Measurements from ENCODE around the gene POPDC3.
"Not testable (repeated sequence)": the region's sequence is repeated elsewhere in the genome, so short reads cannot be mapped to it uniquely, and the experiment has no call there.

Gene POPDC3

DNA sequence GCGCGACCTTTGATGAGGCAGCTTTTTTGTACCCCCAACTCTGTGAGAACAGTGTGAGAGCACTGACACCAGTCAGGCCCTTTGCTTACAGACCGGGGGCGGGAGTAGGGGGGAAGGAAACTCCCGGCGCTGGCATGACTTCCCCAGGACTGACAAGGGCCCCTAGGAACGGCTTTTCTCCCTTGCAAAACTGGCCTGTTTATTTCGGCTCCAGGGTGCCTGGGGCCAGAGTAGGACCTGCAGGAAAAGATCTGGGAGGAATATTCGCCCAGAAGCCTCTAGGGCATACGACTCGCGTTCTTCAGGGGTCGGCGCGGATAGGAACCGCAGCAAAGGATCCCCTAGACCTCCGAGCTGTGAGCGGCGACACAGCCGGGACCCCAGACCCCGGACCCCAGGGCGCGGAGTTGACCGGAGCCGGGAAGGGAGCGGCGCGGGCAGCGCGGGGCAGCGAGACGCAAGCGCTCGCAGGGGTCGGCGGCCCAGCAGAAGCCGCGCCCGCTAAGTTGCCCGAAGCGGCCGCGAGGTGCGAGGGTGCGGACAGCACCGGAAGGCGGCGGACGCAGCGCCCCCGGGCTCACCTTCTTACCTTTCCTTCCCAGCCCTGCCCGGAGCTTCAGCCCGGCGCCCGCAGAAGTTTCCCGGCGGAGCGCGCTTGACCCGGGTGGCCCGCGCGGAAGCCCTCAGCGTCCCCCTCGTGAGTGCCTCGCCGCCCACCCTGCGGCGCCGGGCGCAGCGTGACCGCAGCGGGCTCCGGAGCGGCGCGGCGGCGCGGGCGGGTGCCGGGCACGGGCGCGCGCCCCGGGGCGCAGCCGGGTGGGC, at the start of gene POPDC3:
Gene POPDC3 (minus strand): TSS at position 771 of the 822 bp plus-strand sequence. CDS start 18,105 bp downstream, outside the sequence.
- DNase-seq = no peak

GRCh38 chr6:105227295-105227767, 47.5 kb upstream of the POPDC3 start:
- no peak for DNase-seq

DNA sequence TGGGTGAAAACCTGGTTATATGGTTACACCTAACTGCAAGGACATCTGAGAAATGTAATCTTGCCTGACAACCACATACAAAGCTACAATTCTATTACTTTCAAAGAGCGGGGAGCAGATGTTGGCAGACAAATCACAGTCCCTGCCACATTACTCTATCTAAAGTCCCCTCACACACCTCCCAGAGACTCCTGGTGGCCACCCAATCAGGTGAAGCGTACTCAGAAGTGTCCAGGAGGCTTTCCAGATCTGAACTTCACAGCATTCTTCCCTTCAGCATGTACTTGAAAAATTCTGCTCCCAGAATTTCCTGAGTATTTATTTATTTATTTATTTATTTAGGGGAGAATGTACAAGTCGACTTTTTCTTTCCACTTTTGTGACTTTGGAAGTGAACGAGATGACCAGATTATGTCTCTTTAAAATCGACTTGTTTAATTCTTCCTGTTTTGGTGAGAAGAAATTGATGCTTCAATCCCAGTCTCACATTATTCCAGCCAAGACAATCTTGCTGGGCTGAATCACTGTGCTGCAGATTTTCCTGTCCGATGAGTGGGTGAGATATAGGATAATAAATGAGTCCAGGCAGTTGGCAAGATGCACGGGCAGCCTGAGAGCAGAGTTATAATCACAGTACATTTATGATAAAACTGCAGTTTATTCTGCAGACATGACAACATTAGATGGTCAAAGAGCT, 46.9 kb upstream of the POPDC3 start:
- DNase-seq = no peak

DNA sequence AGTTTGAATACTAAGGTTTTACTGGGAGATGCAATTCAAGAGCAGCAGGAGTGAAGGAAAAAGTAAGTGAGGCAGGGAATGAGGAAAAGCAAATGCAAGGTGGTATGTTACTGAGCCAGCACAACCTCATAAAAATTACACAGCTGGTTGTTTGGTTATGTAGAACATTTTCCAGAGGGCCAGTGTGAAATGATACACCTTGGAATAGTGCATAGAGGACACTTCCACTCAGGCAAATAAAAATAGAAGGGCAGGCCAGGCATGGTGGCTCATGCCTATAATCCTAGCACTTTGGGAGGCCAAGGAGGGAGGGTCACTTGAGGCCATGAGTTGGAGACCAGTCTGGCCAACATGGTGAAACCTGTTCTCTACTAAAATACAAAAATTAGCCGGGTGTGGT, 43.4 kb upstream of the POPDC3 start:
- no peak for DNase-seq

DNA sequence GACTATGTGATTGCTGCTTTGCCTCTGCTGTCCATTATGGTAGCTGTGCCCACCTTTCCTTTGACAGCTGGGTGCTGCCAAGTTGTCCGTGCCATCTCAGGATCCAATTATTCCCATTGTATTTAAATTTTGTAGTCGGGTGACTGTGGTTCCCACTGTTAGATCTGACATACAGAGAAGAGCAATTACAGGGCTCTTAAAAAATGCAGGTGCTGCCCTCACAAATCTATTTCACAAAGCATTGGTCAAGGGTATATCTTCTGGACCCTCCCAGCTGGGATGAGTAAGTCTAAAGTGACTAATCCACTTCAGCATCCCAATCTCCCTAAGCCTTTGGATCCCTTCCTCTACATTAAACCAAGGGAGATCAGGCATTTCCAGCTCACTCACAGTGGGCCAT, 41.4 kb upstream of the POPDC3 start:
- not testable (repeated sequence) for DNase-seq

GRCh38 chr6:105220186-105220585, 40.4 kb upstream of the POPDC3 start:
- DNase-seq = no peak

DNA sequence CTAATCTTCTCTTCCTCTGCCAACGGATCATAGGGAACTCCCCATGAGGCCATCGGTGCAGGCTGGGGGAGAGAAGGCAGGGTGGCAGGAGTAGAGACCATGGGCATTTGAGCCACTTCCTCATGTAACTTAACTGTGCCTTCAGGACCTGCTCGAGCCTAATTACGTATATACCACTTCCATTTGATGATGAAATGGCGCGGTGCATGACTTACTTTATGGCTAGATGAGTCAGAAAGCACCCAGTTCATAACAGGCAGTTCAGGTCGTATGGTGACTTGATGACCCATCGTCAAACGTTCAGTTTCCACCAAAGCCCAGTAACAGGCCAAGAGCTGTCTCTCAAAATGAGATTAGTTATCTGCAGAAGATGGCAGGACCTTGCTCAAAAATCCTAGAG, 39.4 kb upstream of the POPDC3 start:
- DNase-seq = not testable (repeated sequence)

DNA sequence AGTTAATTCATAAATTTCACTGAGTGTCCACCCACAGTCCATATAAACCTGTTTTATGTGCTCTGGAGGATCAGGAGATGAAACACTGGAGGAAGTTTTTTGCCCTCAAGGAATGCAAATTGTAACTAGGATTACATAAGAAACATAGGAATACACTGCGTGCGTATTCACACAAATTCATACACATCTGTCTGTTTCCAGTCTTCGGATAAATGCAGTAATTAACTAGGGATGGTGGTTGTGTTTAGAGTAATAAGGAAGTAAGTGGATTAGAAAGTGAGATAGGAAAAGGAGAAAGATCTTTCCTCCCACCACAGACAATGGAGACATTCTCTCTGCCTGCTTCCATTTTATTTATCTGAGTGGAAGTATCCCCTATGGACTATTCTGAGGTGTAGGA, 35.7 kb upstream of the POPDC3 start:
- DNase-seq = no peak

- DNase-seq = no peak
Measured at GRCh38 chr6:105214668-105215067, 34.9 kb upstream of the POPDC3 start.

GRCh38 chr6:105213272-105213671, 33.5 kb upstream of the POPDC3 start:
- no peak for DNase-seq

- DNase-seq = no peak
Measured at GRCh38 chr6:105212587-105212986, 32.8 kb upstream of the POPDC3 start.

- DNase-seq = no peak
Measured at GRCh38 chr6:105211831-105212230, 32.0 kb upstream of the POPDC3 start.

GRCh38 chr6:105210932-105211531, 31.2 kb upstream of the POPDC3 start:
- DNase-seq = no peak

DNA sequence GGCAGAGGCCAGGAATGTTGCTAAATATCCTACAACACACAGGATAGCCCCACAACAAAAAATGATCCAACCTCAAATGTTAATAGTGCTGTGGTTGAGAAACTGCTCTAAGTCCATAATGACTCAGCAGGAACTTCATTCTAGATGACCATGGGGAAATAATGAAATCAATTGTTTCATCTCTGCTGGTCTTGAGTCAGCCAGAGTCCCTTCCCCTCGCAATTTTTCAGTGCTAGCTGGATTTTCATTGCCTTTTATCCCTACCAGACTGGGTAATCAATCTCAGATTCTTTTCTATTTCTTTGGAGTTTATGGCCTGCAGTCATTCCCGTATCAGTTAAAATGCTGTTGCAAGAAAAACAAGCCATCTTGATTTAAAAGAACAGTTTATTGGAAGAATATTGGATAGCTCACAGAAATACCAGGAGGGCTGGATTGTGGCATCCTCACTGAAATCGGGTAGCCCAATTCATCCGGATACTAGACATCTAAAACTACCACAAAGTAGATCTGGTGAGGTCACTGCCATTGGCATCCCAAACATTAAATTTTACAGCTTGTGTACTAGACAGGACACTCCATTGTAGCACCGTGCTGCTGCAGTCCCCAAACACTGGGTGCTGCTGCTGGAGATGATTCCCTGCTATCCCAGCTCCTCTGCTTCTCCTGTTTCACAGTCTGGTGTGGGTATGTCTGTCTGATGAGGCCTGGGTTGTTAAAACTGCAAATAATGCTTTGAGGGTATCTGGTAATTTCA, 30.3 kb upstream of the POPDC3 start:
- peak; percentile 38 for DNase-seq

- no peak for DNase-seq
Measured at GRCh38 chr6:105207524-105208269, 27.9 kb upstream of the POPDC3 start.

GRCh38 chr6:105204768-105205167, 25.0 kb upstream of the POPDC3 start:
- no peak for DNase-seq

DNA sequence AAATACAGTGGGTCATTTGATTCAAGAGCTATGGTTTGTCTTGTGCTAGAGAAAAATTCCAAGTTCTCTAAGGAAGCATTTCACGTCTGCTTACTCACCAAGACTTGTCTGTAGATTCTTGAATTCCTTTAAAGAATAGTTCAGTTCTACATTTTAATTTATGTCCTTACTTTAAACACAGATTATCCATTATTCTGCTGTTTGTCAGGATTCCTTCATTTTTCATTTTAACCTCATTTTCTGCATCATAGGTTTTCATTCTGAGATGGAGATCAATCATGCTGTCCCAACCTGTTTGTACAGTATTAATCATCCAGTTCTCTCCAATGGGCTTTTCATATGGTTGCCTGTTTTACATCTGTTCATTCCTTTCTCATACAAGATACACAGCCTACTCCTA, 24.5 kb upstream of the POPDC3 start:
- DNase-seq = no peak

DNA sequence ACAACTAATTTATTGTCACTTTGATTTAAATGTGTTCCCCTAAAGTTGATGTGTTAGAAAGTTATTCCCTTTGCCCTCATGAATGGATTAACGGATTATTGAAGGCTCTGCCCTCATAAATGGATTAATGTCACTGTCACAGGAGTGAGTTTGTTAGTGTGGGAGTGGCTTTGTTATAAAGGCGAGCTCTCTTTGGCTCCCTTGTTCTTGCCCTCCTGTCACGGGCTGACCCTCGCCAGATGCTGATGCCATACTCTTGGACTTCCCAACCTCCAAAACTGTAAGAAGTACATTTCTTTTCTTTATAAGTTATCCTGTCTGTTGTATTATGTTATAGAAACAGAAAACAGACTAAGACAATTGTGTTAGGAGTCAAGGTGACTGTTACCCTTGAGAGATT, 22.7 kb upstream of the POPDC3 start:
- DNase-seq = no peak

DNA sequence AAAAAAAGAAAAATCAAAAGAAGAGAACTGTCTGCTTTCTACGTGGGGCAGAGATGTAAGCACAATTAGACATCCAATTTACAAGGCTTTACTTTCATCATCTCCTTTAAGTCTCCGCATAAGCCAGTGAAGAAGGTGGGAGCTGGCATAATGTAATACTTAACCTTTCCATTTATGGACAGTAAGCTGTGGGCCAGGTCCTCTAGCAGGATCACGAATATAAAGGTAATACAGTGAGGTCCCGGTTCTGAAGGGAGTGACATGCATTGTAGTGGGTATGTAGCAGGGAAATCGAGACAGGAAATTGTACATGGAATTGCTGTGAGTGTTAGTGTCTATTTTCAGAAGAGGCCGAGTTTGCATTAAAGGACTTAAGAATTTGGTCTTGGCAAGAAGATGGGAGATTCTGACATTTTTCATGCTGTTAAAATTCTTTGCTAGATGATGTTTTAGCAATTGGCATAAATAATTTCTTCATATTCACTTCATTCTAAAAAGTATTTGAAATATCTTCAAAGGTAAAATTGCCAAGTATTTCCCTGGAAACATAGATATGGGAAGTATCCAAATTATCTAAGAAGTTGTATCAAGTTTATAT, 20.4 kb upstream of the POPDC3 start:
- no peak for DNase-seq

GRCh38 chr6:105199711-105200110, 19.9 kb upstream of the POPDC3 start:
- DNase-seq = no peak

GRCh38 chr6:105196076-105196475, 16.3 kb upstream of the POPDC3 start:
- no peak for DNase-seq

DNA sequence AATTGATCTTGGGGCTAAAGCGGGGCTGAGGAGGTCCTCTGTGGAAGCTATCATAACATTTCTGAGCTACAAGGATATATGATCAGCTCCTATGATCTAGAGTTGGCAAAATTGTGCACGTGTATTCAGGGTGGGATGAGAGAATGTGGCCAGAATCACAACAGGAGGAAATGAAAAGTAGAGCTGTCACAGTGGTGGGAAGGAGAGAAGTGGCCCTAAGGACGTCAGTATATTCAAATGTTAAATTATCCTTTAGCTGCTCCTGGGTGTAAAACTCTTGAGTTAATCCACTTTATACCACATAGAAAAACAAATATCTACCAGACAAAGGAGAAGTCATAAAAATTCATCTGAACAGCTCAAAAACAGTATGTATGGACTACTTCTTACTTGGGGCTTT, 14.8 kb upstream of the POPDC3 start:
- no peak for DNase-seq

All from AML-193 (cell line).